Right lobe of liver (tissue), 4 donors: ENCODE measurements around the gene KRT10.

Experiments used
- POLR2A ChIP-seq: fragments of 450-650 bp; IDR thresholded peaks from one replicate; pipeline ENCODE4 v1.6.1; 2017; ENCODE audit warnings: antibody characterized with exemption, mild to moderate bottlenecking
- TF ChIP-seq, protein P1 (sequence below), 4 donors: fragments of 200-600 bp in 3 of 4; fragments of 450-650 bp in 1 of 4; IDR thresholded peaks; one replicate each; pipeline versions ENCODE4 v1.5.1 to v1.8.0; 2016 to 2022; ENCODE audit warnings: antibody characterized with exemption in 4 of 4, mild to moderate bottlenecking in 2 of 4
- donor health status: DM: no; HTN: no; CAD: no.
- donor health status: DM: no; HTN: no; CAD: no.
- donor health status: DM: no; HTN: yes; CAD: no.

DNA sequence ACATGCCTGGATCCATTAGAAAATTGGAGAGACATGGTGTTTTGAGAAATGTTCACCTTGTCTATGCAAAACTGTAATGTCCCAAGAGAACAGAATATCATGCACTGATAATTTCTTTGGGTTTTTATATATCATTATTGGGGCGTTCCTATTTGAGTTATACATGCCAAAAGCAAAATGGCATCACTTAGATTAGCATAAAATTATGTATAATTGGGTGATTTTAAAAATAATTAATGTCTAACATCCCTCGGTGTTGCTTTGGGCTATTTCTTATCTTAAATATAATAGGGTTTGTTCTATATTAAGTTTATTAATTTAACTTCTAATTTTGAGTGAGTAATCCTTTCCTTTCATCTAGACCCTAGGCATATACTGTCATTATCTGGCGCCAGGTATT is 22.6 kb downstream of the KRT10 start, which contains the start of gene KRT28:
- TF ChIP-seq, protein P1, sequence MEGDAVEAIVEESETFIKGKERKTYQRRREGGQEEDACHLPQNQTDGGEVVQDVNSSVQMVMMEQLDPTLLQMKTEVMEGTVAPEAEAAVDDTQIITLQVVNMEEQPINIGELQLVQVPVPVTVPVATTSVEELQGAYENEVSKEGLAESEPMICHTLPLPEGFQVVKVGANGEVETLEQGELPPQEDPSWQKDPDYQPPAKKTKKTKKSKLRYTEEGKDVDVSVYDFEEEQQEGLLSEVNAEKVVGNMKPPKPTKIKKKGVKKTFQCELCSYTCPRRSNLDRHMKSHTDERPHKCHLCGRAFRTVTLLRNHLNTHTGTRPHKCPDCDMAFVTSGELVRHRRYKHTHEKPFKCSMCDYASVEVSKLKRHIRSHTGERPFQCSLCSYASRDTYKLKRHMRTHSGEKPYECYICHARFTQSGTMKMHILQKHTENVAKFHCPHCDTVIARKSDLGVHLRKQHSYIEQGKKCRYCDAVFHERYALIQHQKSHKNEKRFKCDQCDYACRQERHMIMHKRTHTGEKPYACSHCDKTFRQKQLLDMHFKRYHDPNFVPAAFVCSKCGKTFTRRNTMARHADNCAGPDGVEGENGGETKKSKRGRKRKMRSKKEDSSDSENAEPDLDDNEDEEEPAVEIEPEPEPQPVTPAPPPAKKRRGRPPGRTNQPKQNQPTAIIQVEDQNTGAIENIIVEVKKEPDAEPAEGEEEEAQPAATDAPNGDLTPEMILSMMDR (IDR thresholded peaks at IDR 0.05), result no peak
- TF ChIP-seq POLR2A, result no peak
